Measurements from ENCODE around the gene LPP. TPM values are rescaled to one million over a fixed set of nuclear protein-coding genes. Genes with fewer than 3 reads are reported as not detected.

Gene LPP
- total RNA-seq, 1 donor from 2014 or later = 1,791 TPM

GRCh38 chr3:188916934-188917401 is 763.0 kb downstream of the LPP start:
- intact Hi-C loops (cut with DNase I) = no loop called here
- no peak overlapping the region for H3K27ac ChIP-seq
- H3K27me3 ChIP-seq = no peaks in the 10 kb centered on the region
- H3K36me3 ChIP-seq = peaks cover 0 to 3% of the 10 kb centered on the region in 2 donors
- no peak overlapping the region for H3K4me3 ChIP-seq
- peaks cover 0 to 16% of the 10 kb centered on the region in 2 donors for H3K4me1 ChIP-seq
- DNase-seq (ENCODE audit: low spot score in 2 of 2) = no peak
- TF ChIP-seq, protein P1, sequence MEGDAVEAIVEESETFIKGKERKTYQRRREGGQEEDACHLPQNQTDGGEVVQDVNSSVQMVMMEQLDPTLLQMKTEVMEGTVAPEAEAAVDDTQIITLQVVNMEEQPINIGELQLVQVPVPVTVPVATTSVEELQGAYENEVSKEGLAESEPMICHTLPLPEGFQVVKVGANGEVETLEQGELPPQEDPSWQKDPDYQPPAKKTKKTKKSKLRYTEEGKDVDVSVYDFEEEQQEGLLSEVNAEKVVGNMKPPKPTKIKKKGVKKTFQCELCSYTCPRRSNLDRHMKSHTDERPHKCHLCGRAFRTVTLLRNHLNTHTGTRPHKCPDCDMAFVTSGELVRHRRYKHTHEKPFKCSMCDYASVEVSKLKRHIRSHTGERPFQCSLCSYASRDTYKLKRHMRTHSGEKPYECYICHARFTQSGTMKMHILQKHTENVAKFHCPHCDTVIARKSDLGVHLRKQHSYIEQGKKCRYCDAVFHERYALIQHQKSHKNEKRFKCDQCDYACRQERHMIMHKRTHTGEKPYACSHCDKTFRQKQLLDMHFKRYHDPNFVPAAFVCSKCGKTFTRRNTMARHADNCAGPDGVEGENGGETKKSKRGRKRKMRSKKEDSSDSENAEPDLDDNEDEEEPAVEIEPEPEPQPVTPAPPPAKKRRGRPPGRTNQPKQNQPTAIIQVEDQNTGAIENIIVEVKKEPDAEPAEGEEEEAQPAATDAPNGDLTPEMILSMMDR (IDR thresholded peaks at IDR 0.05) = no peak
- no peaks in the 10 kb centered on the region for H3K9me3 ChIP-seq

DNA sequence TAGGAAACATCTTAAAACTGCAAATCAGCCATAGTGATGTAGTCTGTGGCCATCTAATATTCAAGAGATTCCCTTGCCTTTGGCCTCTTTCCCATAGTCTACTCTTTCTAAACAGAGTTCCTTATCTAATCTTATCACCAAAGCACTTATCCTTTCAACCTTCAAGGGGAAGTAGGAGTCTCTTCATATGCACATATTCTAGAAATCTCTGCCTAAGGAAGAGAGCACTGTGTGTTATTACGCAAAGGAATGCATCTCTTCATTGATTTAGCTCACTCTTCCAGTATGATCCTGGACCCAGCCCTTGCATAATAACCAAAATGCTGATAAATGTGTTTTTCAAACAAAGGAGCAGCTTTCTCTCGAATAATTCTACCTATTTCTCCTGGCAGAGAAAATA is 764.1 kb downstream of the LPP start:
- Histone ChIP-seq H3K36me3 (peaks cover 0 to 3% of the 10 kb centered on the region in 2 donors), H3K4me3 (no peak overlapping the region), H3K4me1 (peaks cover 0 to 16% of the 10 kb centered on the region in 2 donors), H3K9me3 (no peaks in the 10 kb centered on the region), H3K27me3 (no peaks in the 10 kb centered on the region), H3K27ac (no peak overlapping the region)
- TF ChIP-seq, protein P1 (IDR thresholded peaks at IDR 0.05) = no peak
- DNase-seq (ENCODE audit: low spot score in 2 of 2) = no peak
- intact Hi-C loops (cut with DNase I) = no loop called here

DNA sequence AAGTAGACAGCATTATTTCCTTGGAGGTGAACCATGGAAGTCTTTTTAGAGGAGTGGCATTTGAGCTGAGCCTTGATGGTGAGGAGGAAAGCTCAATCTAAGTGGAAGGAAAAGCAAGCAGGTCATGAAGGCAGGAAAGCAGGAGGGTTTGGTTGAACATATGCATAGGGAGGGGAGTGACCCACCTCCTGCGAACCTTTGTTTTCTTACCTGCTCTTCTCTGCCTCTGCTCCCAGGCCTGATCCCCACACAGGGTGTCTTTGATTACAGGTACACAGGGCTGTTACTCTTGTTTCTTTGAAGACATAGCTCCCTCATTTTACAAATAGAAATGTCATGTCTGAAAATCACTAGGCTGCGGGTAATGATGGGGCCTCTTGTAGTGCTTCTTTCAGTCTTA is 769.7 kb downstream of the LPP start:
- DNase-seq (ENCODE audit: low spot score in 2 of 2) = no peak
- H3K4me1 ChIP-seq = peaks cover 3 to 21% of the 10 kb centered on the region in 2 donors
- intact Hi-C loops (cut with DNase I) = no loop called here
- H3K9me3 ChIP-seq = no peaks in the 10 kb centered on the region
- no peak overlapping the region for H3K4me3 ChIP-seq
- no peaks in the 10 kb centered on the region for H3K27me3 ChIP-seq
- H3K36me3 ChIP-seq = no peaks in the 10 kb centered on the region
- TF ChIP-seq, protein P1 (IDR thresholded peaks at IDR 0.05) = no peak
- H3K27ac ChIP-seq = no peak overlapping the region

DNA sequence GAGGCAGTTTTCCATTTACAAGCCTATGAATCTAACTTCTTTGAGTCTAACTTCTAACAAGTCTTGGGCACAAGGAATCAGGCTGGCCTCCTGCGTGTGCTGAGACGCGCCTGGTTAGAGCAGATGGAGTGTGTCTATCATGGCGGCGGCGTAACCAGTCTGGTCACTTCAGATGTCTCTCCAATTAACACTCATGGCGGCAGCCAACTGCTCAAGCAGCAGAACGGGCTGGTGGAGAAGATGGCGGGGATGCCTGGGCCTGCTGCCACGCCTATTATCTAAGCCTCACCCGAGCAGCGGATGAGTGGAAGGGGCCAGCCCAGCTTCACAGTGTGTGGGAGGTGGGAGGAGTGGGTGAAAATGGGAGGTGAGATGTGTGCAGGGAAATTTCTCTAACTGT is 771.4 kb downstream of the LPP start:
- no peak overlapping the region for H3K4me3 ChIP-seq
- no peak overlapping the region for H3K27ac ChIP-seq
- H3K27me3 ChIP-seq = no peaks in the 10 kb centered on the region
- intact Hi-C loops (cut with DNase I) = no loop called here
- TF ChIP-seq, protein P1 (IDR thresholded peaks at IDR 0.05) = no peak
- H3K4me1 ChIP-seq = peaks cover 3 to 29% of the 10 kb centered on the region in 2 donors
- no peak for DNase-seq (ENCODE audit: low spot score in 2 of 2)
- no peaks in the 10 kb centered on the region for H3K9me3 ChIP-seq
- no peaks in the 10 kb centered on the region for H3K36me3 ChIP-seq

GRCh38 chr3:188926111-188926510 is 772.2 kb downstream of the LPP start:
- TF ChIP-seq, protein P1 (IDR thresholded peaks at IDR 0.05) = no peak
- intact Hi-C loops (cut with DNase I) = no loop called here
- Histone ChIP-seq H3K27ac (no peak overlapping the region), H3K9me3 (no peaks in the 10 kb centered on the region), H3K36me3 (no peaks in the 10 kb centered on the region), H3K4me1 (peaks cover 3 to 29% of the 10 kb centered on the region in 2 donors), H3K4me3 (no peak overlapping the region), H3K27me3 (no peaks in the 10 kb centered on the region)
- no peak for DNase-seq (ENCODE audit: low spot score in 2 of 2)
